Retinal pigment epithelial cell (primary cell): ENCODE measurements around the gene MARCHF10.

Experiments used
- DNase-seq: peaks from one replicate; pipeline ENCODE4 v3.0.0-alpha.2; 2010; ENCODE audit warnings: low read depth
- H3K4me3 ChIP-seq: 2 replicates; pipeline ENCODE4 v1.5.1; 2011; ENCODE audit warnings: mild to moderate bottlenecking, low read length, control low read depth, moderate library complexity
- TF ChIP-seq, protein P1 (sequence below): conservative IDR thresholded peaks from 2 replicates; pipeline ENCODE4 v1.5.1; 2011; ENCODE audit warnings: low read depth, low read length, control low read depth, inconsistent platforms

MARCHF10 gene

GRCh38 chr17:62778990-62779681, 29.0 kb downstream of the MARCHF10 start:
- TF ChIP-seq, protein P1, sequence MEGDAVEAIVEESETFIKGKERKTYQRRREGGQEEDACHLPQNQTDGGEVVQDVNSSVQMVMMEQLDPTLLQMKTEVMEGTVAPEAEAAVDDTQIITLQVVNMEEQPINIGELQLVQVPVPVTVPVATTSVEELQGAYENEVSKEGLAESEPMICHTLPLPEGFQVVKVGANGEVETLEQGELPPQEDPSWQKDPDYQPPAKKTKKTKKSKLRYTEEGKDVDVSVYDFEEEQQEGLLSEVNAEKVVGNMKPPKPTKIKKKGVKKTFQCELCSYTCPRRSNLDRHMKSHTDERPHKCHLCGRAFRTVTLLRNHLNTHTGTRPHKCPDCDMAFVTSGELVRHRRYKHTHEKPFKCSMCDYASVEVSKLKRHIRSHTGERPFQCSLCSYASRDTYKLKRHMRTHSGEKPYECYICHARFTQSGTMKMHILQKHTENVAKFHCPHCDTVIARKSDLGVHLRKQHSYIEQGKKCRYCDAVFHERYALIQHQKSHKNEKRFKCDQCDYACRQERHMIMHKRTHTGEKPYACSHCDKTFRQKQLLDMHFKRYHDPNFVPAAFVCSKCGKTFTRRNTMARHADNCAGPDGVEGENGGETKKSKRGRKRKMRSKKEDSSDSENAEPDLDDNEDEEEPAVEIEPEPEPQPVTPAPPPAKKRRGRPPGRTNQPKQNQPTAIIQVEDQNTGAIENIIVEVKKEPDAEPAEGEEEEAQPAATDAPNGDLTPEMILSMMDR: no peak
- no peak for DNase-seq
- no peak overlapping the region for H3K4me3 ChIP-seq

DNA sequence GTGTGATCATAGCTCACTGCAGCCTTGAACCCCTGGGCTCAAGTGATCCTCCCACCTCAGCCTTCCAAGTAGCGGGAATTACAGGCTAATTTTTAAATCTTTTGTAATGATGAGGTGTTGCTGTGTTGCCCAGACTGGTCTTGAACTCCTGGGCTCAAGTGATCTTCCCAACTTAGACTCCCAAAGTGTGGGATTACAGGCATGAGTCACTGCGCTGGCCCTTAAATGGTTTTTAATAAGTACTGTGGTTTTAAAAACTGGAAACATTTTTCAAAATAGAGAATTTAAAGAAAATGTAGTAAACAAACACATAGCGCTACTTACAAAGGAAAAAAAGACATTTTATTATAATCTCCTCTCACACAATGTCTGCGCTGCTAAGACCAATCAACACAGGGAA, 32.2 kb downstream of the MARCHF10 start:
- DNase-seq: no peak
- TF ChIP-seq, protein P1: no peak
- H3K4me3 ChIP-seq: no peak overlapping the region

DNA sequence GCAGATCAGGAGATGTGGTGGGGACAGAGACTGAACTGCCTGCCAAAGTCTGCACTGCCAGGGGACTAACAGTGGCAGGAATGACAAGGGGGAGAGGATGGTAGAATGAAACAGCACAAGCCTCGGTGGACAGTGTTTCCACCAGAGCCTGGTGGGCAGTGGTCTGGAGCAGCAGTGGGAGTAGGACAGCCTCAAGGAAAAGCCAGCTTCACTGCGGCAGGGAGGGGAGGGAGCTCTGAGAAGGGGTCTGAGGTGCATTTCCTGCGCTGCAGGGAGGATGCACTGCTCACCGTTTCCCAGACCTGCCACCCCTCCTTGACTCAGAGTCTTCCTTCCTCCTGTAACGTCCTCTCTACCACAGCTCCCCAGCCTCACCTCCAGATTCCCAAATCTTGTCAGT, 33.8 kb downstream of the MARCHF10 start:
- no peak overlapping the region for H3K4me3 ChIP-seq
- TF ChIP-seq, protein P1: no peak
- DNase-seq: no peak

DNA sequence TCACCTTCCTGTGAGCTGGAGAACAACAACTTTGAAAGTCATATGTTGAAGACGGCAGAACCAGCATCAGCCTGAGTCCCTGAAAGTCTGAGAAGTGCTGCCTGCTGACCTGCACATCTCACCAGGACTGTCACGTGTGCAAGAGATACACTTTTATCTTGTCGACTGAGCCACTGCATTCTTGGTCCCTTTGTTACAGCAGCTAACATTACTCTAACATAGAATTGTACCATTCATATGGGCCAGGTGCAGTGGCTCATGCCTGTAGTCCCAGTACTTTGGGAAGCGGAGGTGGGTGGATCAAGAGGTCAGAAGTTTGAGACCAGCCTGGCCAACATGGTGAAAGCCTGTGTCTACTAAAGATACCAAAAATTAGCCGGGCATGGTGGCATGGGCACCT, 40.1 kb downstream of the MARCHF10 start:
- H3K4me3 ChIP-seq: no peak overlapping the region
- no peak for DNase-seq
- TF ChIP-seq, protein P1: no peak

- no peak for DNase-seq
- H3K4me3 ChIP-seq: no peak overlapping the region
- TF ChIP-seq, protein P1: no peak
Measured at GRCh38 chr17:62765351-62765750, 42.8 kb downstream of the MARCHF10 start.

GRCh38 chr17:62763891-62764600, 44.1 kb downstream of the MARCHF10 start:
- TF ChIP-seq, protein P1: no peak
- no peak overlapping the region for H3K4me3 ChIP-seq
- DNase-seq: no peak

DNA sequence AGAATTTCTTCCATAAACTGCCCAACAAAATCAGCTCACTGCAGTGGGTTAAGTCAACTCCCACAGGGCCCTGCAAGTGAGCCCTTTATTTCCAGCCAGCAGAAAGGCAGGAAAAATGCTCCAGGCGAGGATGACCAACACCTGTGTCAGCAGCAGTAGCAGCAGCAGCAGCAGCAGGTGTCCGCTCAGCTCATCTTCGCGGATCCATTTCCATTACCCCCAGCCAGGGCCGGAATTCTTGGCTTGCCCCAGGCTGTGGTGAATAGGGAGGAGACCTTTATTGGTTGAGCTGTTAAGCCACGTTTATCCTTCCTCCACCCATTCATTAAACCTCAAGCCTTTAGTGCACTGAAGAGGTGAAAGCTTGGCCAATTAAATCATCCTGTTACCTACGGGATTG, 46.2 kb downstream of the MARCHF10 start:
- no peak for DNase-seq
- H3K4me3 ChIP-seq: no peak overlapping the region
- TF ChIP-seq, protein P1: no peak
